C4-2B (cell line): ENCODE results near the gene RABGAP1.

Source experiments
- ZFX ChIP-seq: fragments of 450-650 bp; IDR thresholded peaks from 2 replicates; pipeline ENCODE4 v1.6.1; 2017
- TF ChIP-seq, protein P1 (sequence below): fragments of 450-650 bp; conservative IDR thresholded peaks from 2 replicates; pipeline ENCODE4 v1.5.1; 2017; ENCODE audit warnings: mild to moderate bottlenecking

DNA sequence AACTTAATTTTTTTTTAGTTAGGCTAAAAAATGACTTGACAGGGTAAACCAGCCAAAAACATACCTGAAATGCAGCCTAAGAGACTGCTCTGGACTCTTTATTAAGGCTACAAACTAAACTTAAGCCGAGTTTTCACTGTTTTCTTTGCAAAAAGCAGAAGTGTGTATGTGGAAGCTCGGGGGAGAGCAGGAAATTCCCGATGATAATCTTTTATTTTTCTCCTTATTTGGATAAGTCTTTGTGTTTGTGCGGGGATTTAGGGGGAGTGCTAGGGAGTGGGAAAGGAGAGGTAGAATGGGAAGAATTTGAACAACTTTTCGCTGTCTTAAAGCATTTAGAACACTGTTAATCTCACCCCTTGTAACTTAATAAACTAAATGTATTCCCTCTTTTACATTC lies 61.9 kb downstream of the RABGAP1 start:
- TF ChIP-seq, protein P1, sequence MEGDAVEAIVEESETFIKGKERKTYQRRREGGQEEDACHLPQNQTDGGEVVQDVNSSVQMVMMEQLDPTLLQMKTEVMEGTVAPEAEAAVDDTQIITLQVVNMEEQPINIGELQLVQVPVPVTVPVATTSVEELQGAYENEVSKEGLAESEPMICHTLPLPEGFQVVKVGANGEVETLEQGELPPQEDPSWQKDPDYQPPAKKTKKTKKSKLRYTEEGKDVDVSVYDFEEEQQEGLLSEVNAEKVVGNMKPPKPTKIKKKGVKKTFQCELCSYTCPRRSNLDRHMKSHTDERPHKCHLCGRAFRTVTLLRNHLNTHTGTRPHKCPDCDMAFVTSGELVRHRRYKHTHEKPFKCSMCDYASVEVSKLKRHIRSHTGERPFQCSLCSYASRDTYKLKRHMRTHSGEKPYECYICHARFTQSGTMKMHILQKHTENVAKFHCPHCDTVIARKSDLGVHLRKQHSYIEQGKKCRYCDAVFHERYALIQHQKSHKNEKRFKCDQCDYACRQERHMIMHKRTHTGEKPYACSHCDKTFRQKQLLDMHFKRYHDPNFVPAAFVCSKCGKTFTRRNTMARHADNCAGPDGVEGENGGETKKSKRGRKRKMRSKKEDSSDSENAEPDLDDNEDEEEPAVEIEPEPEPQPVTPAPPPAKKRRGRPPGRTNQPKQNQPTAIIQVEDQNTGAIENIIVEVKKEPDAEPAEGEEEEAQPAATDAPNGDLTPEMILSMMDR: no peak
- no peak for TF ChIP-seq ZFX
